ENCODE data around the gene BCR.

DNA sequence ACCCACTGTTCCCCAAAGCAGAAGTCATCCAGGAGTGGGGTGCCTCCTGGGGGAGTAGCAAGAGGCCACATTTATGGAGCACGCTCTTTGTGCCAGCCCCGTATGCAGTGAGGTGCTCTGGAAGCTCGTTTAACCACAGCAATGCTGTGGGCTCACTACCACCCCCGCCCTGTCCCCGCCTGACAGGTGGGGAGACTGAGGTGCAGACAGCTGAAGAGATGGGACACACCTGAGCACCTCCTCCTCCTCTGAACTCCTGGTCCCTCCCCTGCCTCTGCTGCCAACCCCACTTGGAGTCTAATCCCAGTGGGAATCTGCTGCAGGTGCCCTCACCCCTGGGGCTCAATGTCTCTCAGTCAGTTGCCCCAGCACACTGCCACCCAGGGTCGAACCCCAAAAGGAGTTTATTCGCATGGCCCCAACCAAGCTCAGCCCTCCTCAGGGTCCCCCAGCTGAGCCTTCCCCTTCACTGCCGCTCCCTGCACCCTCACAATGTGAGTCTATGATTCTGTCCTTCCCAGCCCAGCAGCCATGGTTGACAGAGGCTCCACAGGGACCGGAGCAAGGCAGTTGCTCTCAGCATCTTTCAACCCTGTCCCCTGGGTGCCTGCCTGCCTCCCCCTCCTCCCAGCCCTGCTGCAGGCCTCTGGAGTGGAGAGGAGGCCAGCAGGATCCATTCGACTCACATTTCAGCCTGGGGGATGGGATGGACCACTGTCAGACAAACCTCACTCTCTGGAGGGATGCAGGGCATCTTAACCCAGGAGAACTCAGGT is 13.3 kb upstream of the BCR start:
- no peak for TF ChIP-seq NFYB (CRISPR knock-in tag; conservative IDR thresholded peaks at IDR 0.05; ENCODE audit: low read depth)
- TF ChIP-seq NR3C1 (CRISPR knock-in tag; conservative IDR thresholded peaks at IDR 0.05; ENCODE audit: low read depth): no peak
- TF ChIP-seq, protein P1, sequence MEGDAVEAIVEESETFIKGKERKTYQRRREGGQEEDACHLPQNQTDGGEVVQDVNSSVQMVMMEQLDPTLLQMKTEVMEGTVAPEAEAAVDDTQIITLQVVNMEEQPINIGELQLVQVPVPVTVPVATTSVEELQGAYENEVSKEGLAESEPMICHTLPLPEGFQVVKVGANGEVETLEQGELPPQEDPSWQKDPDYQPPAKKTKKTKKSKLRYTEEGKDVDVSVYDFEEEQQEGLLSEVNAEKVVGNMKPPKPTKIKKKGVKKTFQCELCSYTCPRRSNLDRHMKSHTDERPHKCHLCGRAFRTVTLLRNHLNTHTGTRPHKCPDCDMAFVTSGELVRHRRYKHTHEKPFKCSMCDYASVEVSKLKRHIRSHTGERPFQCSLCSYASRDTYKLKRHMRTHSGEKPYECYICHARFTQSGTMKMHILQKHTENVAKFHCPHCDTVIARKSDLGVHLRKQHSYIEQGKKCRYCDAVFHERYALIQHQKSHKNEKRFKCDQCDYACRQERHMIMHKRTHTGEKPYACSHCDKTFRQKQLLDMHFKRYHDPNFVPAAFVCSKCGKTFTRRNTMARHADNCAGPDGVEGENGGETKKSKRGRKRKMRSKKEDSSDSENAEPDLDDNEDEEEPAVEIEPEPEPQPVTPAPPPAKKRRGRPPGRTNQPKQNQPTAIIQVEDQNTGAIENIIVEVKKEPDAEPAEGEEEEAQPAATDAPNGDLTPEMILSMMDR (IDR thresholded peaks at IDR 0.05): no peak
- TF ChIP-seq, protein P2, sequence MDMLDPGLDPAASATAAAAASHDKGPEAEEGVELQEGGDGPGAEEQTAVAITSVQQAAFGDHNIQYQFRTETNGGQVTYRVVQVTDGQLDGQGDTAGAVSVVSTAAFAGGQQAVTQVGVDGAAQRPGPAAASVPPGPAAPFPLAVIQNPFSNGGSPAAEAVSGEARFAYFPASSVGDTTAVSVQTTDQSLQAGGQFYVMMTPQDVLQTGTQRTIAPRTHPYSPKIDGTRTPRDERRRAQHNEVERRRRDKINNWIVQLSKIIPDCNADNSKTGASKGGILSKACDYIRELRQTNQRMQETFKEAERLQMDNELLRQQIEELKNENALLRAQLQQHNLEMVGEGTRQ (CRISPR knock-in tag; IDR thresholded peaks at IDR 0.05): no peak
- TF ChIP-seq NR2C2 (CRISPR knock-in tag; IDR thresholded peaks at IDR 0.05): no peak
- TF ChIP-seq, protein P3, sequence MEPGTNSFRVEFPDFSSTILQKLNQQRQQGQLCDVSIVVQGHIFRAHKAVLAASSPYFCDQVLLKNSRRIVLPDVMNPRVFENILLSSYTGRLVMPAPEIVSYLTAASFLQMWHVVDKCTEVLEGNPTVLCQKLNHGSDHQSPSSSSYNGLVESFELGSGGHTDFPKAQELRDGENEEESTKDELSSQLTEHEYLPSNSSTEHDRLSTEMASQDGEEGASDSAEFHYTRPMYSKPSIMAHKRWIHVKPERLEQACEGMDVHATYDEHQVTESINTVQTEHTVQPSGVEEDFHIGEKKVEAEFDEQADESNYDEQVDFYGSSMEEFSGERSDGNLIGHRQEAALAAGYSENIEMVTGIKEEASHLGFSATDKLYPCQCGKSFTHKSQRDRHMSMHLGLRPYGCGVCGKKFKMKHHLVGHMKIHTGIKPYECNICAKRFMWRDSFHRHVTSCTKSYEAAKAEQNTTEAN (CRISPR knock-in tag; IDR thresholded peaks at IDR 0.05): no peak
- TF ChIP-seq TP53 (CRISPR knock-in tag; IDR thresholded peaks at IDR 0.05): no peak
- TF ChIP-seq, protein P4, sequence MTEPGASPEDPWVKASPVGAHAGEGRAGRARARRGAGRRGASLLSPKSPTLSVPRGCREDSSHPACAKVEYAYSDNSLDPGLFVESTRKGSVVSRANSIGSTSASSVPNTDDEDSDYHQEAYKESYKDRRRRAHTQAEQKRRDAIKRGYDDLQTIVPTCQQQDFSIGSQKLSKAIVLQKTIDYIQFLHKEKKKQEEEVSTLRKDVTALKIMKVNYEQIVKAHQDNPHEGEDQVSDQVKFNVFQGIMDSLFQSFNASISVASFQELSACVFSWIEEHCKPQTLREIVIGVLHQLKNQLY (CRISPR knock-in tag; IDR thresholded peaks at IDR 0.05): no peak
- peak; percentile 54; the same call in 1 of the 2 replicates for TF ChIP-seq ZNF423 (CRISPR knock-in tag; IDR thresholded peaks at IDR 0.05)
- TF ChIP-seq FOXP1 (CRISPR knock-in tag; IDR thresholded peaks at IDR 0.05; ENCODE audit: borderline replicate concordance): no peak
- TF ChIP-seq TEAD4 (CRISPR knock-in tag; IDR thresholded peaks at IDR 0.05): no peak
- TF ChIP-seq SMAD3 (CRISPR knock-in tag; IDR thresholded peaks at IDR 0.05; ENCODE audit: borderline replicate concordance): no peak
- no peak for TF ChIP-seq PRRX2 (CRISPR knock-in tag; IDR thresholded peaks at IDR 0.05)
- no peak for TF ChIP-seq ESRRA (CRISPR knock-in tag; IDR thresholded peaks at IDR 0.05; ENCODE audit: borderline replicate concordance)

Data from WTC11 (cell line).